Stimulated activated CD4-positive, alpha-beta T cell treated with anti-CD3 and anti-CD28 coated beads, Interleukin-12 subunit alpha, Interleukin-12 subunit beta, amount 100 ng/mL, for 4 hours (primary cell): ENCODE measurements around the gene SPEM3.
A peak's percentile ranks its signal among the peaks of the same experiment; 100 is the strongest.

ENCODE experiments used
- DNase-seq: peaks from one replicate; pipeline ENCODE4 v3.0.0-alpha.2; 2020

The SPEM3 gene

GRCh38 chr17:7428557-7428956 is at the start of gene SPEM3:
Gene SPEM3 (plus strand): TSS chr17:7428857. CDS start chr17:7428903, 46 bp downstream.
- DNase-seq = no peak

DNA sequence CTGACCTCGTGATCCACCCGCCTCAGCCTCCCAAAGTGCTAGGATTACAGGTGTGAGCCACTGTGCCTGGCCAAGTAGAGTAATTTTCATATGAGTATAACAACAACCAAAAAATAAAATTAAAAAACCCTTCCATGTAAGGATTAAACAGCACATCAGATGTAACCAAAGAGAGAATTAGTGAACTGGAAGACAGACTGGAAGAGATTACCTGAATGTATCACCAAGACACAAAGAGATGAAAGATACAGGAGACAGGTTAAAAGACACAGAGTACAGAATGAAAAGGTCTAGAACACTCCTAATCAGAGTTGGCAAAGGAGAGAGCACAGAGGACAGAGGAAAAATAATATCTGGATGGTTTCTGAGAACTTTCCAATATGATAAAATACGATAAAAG is 49.5 kb upstream of the SPEM3 start:
- no peak for DNase-seq

GRCh38 chr17:7380321-7380720 is 48.3 kb upstream of the SPEM3 start:
- no peak for DNase-seq

- DNase-seq = no peak
Measured at GRCh38 chr17:7380855-7381683, 47.6 kb upstream of the SPEM3 start, which contains the start of gene TNK1. Gene TNK1 (plus strand): TSS chr17:7381089. CDS start chr17:7382927, 1,838 bp downstream.

GRCh38 chr17:7382901-7383300 is 45.8 kb upstream of the SPEM3 start:
- DNase-seq = no peak

DNA sequence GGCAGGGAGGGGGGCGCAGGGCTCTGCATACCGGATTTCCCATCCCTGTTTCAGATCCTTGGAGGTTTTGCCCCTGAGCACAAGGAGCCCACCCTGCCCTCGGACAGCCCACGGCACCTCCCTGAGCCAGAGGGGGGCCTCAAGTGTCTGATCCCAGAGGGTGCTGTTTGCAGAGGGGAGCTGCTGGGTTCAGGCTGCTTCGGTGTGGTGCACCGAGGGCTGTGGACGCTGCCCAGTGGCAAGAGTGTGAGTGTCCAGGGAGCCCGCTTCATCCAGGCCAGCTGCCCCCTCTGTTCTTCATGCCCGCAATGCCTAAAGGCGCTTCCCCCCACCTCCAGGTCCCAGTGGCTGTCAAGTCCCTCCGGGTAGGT is 45.3 kb upstream of the SPEM3 start:
- no peak for DNase-seq

GRCh38 chr17:7383742-7384488 is 44.7 kb upstream of the SPEM3 start:
- peak; percentile 77 for DNase-seq

DNA sequence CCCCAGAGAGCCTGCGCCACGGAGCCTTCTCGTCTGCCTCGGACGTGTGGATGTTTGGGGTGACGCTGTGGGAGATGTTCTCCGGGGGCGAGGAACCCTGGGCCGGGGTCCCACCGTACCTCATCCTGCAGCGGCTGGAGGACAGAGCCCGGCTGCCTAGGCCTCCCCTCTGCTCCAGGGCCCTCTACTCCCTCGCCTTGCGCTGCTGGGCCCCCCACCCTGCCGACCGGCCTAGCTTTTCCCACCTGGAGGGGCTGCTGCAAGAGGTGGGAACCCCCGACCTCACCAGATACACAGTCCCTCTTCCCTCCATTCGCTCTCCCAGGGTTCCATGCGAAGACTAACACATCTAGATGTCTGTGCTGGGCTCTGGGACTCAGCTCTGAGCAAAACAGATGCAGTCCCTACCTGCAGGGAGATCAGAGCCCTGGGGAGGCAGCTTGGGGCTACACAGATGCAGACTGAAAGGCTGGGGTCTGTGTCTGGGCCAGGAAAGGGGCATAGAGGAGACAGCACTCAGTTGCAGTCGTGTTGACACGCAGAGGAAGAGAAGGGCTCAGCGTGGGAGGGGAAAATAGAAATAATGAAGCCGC is 44.1 kb upstream of the SPEM3 start:
- DNase-seq = no peak

DNA sequence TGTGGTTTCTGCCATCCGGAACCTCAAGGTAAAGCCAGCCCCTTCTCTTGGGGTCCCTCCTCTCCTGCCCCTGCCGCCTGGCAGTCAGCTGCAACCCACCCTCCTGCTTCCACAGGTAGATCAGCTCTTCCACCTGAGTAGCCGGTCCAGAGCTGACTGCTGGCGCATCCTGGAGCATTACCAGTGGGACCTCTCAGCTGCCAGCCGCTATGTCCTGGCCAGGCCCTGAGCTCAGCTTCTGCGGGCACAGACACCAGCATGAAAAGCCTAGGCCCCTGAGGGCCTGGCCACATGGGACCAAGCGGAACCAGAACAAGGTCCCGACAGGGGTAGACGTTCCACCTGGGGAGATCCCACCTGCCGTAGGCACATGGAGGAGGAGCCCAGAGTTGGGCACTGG is 39.8 kb upstream of the SPEM3 start:
- DNase-seq = no peak

- no peak for DNase-seq
Measured at GRCh38 chr17:7389924-7390910, 38.4 kb upstream of the SPEM3 start.

DNA sequence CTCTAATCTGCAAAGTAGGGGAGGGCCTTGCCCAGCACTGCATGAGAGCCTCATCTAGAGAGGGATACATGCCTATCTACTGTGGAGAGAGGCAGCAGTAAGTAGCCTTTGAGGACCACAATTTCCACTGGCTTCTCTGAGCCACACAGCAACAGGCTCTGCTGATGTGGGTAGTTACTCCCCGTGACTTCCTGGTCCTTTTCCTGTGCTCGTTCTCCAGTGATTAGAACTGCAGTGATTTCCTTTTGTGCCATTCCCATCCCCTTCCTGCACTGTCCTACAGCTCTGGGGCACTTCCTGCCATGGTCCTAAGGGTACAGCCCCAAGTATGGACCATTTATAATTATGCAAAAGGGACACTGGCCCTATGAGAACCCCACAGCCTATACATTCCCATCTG is 37.4 kb upstream of the SPEM3 start:
- no peak for DNase-seq

GRCh38 chr17:7392696-7393612 is 35.7 kb upstream of the SPEM3 start:
- DNase-seq = no peak

GRCh38 chr17:7393613-7394451 is 34.8 kb upstream of the SPEM3 start:
- peak; percentile 60 for DNase-seq

- DNase-seq = peak; percentile 85
Measured at GRCh38 chr17:7394452-7395191, 34.0 kb upstream of the SPEM3 start, which contains the start of gene PLSCR3. Gene PLSCR3 (minus strand): TSS chr17:7394525. CDS start chr17:7394110, 415 bp downstream.

- DNase-seq = no peak
Measured at GRCh38 chr17:7396147-7396546, 32.5 kb upstream of the SPEM3 start.

DNA sequence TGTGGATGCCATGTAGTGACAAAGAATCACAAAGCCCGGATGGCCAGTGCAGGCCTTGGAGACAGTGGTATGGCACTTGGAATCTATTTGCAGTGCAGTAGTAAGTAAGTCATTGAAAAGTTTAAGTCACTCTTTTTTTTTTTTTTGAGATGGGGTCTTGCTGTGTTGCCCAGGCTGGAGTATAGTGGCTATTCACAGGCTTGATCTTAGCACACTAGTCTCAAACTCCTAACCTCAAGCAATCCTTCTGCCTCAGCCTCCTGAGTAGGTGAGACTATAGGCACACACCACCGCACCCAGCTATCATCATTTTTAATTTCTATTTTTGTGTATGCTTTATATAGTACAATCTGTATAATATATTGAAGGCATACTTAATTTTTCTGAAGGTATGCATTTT is 30.0 kb upstream of the SPEM3 start:
- DNase-seq = no peak

DNA sequence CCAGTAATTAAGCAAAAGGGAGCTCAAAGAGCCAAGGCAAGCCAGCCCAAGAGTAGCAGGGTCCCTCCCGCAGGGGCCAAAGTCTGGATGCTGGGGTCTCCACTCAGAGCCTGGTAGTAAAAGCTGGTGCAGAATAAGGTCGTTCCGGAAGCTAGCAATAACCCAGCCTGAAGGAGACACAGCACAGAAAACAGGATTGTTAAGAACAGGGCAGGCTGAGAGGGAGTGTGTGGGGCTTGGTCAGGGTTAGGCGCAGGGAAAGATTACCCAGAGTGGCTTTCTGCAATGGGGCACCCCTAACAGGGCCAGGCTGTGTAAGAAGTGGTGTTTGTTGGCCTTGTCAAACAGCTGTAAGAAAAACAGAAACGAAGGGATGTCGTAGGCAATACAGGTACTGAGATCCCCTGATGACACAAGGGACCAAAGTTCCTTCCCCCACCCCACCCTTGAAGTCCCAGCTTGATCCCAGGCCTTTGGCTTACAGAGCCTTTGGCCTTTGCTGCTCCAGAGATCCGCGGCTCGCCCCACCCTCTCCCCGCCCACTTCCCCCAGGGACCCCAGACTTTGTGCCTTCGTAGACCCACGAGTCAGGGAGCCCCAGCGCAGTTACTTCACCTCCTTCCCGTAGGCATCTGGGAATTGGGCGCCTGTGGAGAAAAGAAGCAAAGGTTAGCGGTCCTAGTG is 25.5 kb upstream of the SPEM3 start:
- no peak for DNase-seq

- no peak for DNase-seq
Measured at GRCh38 chr17:7403727-7403976, 25.0 kb upstream of the SPEM3 start.
